Measurements from ENCODE around the gene TOX3. TPM values are rescaled to one million over a fixed set of nuclear protein-coding genes. Genes with fewer than 3 reads are reported as not detected.

The TOX3 gene
- polyA plus RNA-seq, 1 of the 3 experiments (the other 2 are of a cell fraction) = not detected

DNA sequence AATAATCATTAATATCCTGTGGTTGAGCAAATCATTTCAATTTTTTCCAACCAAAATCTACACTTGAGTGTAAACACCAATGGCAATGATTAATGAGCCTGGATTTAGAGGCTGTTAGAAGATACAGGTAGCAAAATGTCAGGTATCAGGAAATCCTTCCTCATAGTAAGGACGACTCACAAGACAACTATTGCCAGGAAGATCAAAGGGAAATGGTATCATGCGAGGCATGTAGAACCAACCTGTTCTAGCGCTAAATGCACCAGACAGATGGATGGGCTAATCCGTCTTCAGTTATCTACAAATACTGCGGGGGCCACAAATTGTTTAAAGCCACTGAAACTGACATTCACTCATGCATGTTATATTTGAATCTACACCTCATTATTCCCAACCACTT, 28.1 kb downstream of the TOX3 start:
- no peak overlapping the region for H3K4me2 ChIP-seq
- 31% methylated on average over 5 of the region's 5 CpGs for WGBS (ENCODE audit: low lambda C conversion rate)
- no peaks in the 10 kb centered on the region for H3K9me3 ChIP-seq
- ChIA-PET CTCF (no interaction called here), POLR2A (no interaction called here)
- H3K4me3 ChIP-seq (ENCODE audit: low read depth in 2 of 2, low read length in 1 of 2) = no peak overlapping the region
- DNase-seq = no peak
- no peaks in the 10 kb centered on the region for H3K79me2 ChIP-seq (ENCODE audit: insufficient read depth)
- H3K36me3 ChIP-seq (replicated peaks in 1 of 2; ENCODE audit: control insufficient read depth in 1 of 2, insufficient read depth in 2 of 2, low read length in 1 of 2) = no peaks in the 10 kb centered on the region
- no peak overlapping the region for H3K9ac ChIP-seq
- H3K27me3 ChIP-seq (ENCODE audit: insufficient read depth) = no peaks in the 10 kb centered on the region
- no peaks in the 10 kb centered on the region for H4K20me1 ChIP-seq (ENCODE audit: insufficient read depth)
- H3K9me2 ChIP-seq = no peaks in the 10 kb centered on the region; the same call in 1 of the 2 replicates
- no peak for TF ChIP-seq EZH2phosphoT487 (IDR thresholded peaks at IDR 0.05; ENCODE audit: borderline replicate concordance, low read depth)
- TF ChIP-seq, protein P1, sequence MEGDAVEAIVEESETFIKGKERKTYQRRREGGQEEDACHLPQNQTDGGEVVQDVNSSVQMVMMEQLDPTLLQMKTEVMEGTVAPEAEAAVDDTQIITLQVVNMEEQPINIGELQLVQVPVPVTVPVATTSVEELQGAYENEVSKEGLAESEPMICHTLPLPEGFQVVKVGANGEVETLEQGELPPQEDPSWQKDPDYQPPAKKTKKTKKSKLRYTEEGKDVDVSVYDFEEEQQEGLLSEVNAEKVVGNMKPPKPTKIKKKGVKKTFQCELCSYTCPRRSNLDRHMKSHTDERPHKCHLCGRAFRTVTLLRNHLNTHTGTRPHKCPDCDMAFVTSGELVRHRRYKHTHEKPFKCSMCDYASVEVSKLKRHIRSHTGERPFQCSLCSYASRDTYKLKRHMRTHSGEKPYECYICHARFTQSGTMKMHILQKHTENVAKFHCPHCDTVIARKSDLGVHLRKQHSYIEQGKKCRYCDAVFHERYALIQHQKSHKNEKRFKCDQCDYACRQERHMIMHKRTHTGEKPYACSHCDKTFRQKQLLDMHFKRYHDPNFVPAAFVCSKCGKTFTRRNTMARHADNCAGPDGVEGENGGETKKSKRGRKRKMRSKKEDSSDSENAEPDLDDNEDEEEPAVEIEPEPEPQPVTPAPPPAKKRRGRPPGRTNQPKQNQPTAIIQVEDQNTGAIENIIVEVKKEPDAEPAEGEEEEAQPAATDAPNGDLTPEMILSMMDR (IDR thresholded peaks at IDR 0.05) = no peak
- no peak overlapping the region for H2AFZ ChIP-seq (ENCODE audit: low read depth)
- no peak overlapping the region for H3K27ac ChIP-seq (ENCODE audit: low read depth in 2 of 2, low read length in 1 of 2)
- no peaks in the 10 kb centered on the region for H3F3A ChIP-seq (replicated peaks; ENCODE audit: insufficient read depth)
- no peaks in the 10 kb centered on the region for H3K4me1 ChIP-seq (ENCODE audit: control insufficient read depth in 1 of 2, insufficient read depth in 2 of 2, low read depth in 1 of 2, low read length in 1 of 2)

DNA sequence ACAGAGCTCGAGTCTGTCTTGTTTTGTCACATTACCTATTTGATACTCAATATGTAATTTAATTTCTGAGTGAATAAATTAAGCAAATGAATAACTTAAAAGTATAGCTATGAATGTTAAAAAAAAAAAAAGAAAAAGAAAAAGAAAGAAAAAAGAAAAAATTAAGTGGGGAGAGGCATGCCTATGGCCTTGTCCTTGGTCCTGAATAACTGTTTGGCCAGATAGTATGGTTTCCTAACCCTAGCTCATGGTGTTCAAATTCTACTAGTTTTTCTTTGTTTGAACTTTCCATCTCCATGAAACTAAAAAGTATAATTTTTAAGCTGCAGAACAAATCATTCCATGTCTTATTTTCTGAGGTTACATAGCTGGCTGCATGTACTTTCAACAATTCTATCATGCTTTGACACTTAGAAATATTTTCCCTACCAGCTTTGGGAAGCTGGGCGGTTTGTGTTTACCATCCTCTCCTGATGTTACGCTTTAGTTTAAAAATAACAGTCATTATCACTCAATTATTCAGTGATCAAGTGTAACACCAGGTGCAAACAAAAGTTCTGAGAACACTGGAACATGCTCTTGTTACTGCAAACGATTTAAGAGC, 31.8 kb downstream of the TOX3 start:
- H3K27ac ChIP-seq (ENCODE audit: low read depth in 2 of 2, low read length in 1 of 2) = no peak overlapping the region
- H3K9me2 ChIP-seq = no peaks in the 10 kb centered on the region; the same call in 1 of the 2 replicates
- no peaks in the 10 kb centered on the region for H4K20me1 ChIP-seq (ENCODE audit: insufficient read depth)
- H3K27me3 ChIP-seq (ENCODE audit: insufficient read depth) = no peaks in the 10 kb centered on the region
- TF ChIP-seq YY1 (IDR thresholded peaks at IDR 0.05; ENCODE audit: low read depth) = no peak
- TF ChIP-seq NFIC (IDR thresholded peaks at IDR 0.05; ENCODE audit: borderline replicate concordance) = no peak
- no peak for TF ChIP-seq RFX5 (IDR thresholded peaks at IDR 0.05; ENCODE audit: low read length)
- 24% methylated on average over 4 of the region's 4 CpGs for WGBS (ENCODE audit: low lambda C conversion rate)
- DNase-seq = no peak
- no peaks in the 10 kb centered on the region for H3K9me3 ChIP-seq
- no peaks in the 10 kb centered on the region for H3K79me2 ChIP-seq (ENCODE audit: insufficient read depth)
- H3K4me3 ChIP-seq (ENCODE audit: low read depth in 2 of 2, low read length in 1 of 2) = no peak overlapping the region
- no peaks in the 10 kb centered on the region for H3K4me1 ChIP-seq (ENCODE audit: control insufficient read depth in 1 of 2, insufficient read depth in 2 of 2, low read depth in 1 of 2, low read length in 1 of 2)
- no peak overlapping the region for H2AFZ ChIP-seq (ENCODE audit: low read depth)
- H3F3A ChIP-seq (replicated peaks; ENCODE audit: insufficient read depth) = no peaks in the 10 kb centered on the region
- H3K9ac ChIP-seq = no peak overlapping the region
- H3K36me3 ChIP-seq (replicated peaks in 1 of 2; ENCODE audit: control insufficient read depth in 1 of 2, insufficient read depth in 2 of 2, low read length in 1 of 2) = no peaks in the 10 kb centered on the region
- no peak overlapping the region for H3K4me2 ChIP-seq
- POLR2A ChIA-PET = no interaction called here
- CTCF ChIA-PET = no interaction called here

DNA sequence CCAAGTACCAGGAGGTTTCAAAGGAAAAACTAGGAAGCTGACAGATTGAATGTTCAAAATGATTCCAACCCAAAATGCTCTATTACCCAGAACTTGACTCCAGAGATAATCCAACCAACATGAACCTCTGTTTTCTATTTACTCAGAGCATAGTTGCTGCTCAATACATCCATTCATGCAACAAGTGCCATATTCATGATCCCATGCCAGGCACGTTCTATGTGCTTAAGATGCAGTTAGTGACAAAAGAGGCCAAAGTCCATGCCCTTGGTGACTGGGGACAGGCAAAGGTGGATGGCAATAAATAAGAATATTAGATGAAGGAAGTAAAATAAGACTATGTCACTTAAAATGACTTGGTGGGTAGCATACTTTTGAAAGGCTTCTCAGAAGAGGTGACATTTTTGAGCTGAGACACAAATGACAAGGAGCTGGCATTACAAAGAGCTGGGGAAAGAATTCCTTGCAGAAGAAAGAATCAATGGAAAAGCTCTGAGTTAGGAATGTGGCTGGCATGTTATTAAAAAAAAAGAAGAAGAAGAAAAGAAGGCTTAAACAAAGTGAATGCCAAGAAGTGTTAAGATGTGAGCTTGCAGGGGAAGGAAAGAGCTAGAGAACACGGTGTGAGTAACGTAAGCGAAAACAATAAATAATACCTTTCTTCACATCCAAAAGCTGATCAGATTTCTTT, 34.5 kb downstream of the TOX3 start:
- Histone ChIP-seq H3K27ac (ENCODE audit: low read depth in 2 of 2, low read length in 1 of 2) (no peak overlapping the region), H3K79me2 (ENCODE audit: insufficient read depth) (no peaks in the 10 kb centered on the region), H4K20me1 (ENCODE audit: insufficient read depth) (no peaks in the 10 kb centered on the region), H3K9me2 (no peaks in the 10 kb centered on the region; the same call in 1 of the 2 replicates), H3K36me3 (replicated peaks in 1 of 2; ENCODE audit: control insufficient read depth in 1 of 2, insufficient read depth in 2 of 2, low read length in 1 of 2) (no peaks in the 10 kb centered on the region), H3K9ac (no peak overlapping the region), H3K4me1 (ENCODE audit: control insufficient read depth in 1 of 2, insufficient read depth in 2 of 2, low read depth in 1 of 2, low read length in 1 of 2) (no peaks in the 10 kb centered on the region), H3K27me3 (ENCODE audit: insufficient read depth) (no peaks in the 10 kb centered on the region), H3F3A (replicated peaks; ENCODE audit: insufficient read depth) (no peaks in the 10 kb centered on the region), H3K9me3 (no peaks in the 10 kb centered on the region), H3K4me2 (no peak overlapping the region), H3K4me3 (ENCODE audit: low read depth in 2 of 2, low read length in 1 of 2) (no peak overlapping the region), H2AFZ (ENCODE audit: low read depth) (no peak overlapping the region)
- DNase-seq = no peak
- TF ChIP-seq NRF1 (IDR thresholded peaks at IDR 0.05; ENCODE audit: low read depth, low read length) (no peak), RXRA (IDR thresholded peaks at IDR 0.05; ENCODE audit: borderline replicate concordance, low read depth) (no peak), MXI1 (IDR thresholded peaks at IDR 0.05; ENCODE audit: low read depth, low read length) (no peak), RAD21 (IDR thresholded peaks at IDR 0.05; ENCODE audit: low read length) (no peak), RFX5 (IDR thresholded peaks at IDR 0.05; ENCODE audit: low read length) (no peak), ELF1 (IDR thresholded peaks at IDR 0.05) (no peak), POLR2AphosphoS5 (IDR thresholded peaks at IDR 0.05; ENCODE audit: low read depth, low read length) (no peak), GATA2 (CRISPR knock-in tag; IDR thresholded peaks at IDR 0.05) (no peak), NFIC (IDR thresholded peaks at IDR 0.05; ENCODE audit: borderline replicate concordance) (no peak), FOXJ3 (CRISPR knock-in tag; IDR thresholded peaks at IDR 0.05) (no peak)
- TF ChIP-seq, protein P2, sequence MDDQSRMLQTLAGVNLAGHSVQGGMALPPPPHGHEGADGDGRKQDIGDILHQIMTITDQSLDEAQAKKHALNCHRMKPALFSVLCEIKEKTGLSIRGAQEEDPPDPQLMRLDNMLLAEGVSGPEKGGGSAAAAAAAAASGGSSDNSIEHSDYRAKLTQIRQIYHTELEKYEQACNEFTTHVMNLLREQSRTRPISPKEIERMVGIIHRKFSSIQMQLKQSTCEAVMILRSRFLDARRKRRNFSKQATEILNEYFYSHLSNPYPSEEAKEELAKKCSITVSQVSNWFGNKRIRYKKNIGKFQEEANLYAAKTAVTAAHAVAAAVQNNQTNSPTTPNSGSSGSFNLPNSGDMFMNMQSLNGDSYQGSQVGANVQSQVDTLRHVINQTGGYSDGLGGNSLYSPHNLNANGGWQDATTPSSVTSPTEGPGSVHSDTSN (IDR thresholded peaks at IDR 0.05) = no peak
- TF ChIP-seq, protein P1 (IDR thresholded peaks at IDR 0.05) = no peak
- TF ChIP-seq, protein P3, sequence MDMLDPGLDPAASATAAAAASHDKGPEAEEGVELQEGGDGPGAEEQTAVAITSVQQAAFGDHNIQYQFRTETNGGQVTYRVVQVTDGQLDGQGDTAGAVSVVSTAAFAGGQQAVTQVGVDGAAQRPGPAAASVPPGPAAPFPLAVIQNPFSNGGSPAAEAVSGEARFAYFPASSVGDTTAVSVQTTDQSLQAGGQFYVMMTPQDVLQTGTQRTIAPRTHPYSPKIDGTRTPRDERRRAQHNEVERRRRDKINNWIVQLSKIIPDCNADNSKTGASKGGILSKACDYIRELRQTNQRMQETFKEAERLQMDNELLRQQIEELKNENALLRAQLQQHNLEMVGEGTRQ (IDR thresholded peaks at IDR 0.05; ENCODE audit: borderline replicate concordance, low read depth, low read length) = no peak
- CTCF ChIA-PET = interaction anchor here (1.3 kb wide), 1 partner anchor 12 kb away, joined by 3 read pairs; no protein-coding TSS in a partner anchor
- POLR2A ChIA-PET = no interaction called here
- 35% methylated on average over 4 of the region's 4 CpGs for WGBS (ENCODE audit: low lambda C conversion rate)
